Stimulated activated CD8-positive, alpha-beta memory T cell treated with anti-CD3 and anti-CD28 coated beads, Interleukin-4, amount 100 ng/mL, for 48 hours (primary cell): ENCODE measurements around the gene SLC39A3.

Experiments
- DNase-seq: peaks from one replicate; pipeline ENCODE4 v3.0.0-alpha.2; 2020

Gene SLC39A3

DNA sequence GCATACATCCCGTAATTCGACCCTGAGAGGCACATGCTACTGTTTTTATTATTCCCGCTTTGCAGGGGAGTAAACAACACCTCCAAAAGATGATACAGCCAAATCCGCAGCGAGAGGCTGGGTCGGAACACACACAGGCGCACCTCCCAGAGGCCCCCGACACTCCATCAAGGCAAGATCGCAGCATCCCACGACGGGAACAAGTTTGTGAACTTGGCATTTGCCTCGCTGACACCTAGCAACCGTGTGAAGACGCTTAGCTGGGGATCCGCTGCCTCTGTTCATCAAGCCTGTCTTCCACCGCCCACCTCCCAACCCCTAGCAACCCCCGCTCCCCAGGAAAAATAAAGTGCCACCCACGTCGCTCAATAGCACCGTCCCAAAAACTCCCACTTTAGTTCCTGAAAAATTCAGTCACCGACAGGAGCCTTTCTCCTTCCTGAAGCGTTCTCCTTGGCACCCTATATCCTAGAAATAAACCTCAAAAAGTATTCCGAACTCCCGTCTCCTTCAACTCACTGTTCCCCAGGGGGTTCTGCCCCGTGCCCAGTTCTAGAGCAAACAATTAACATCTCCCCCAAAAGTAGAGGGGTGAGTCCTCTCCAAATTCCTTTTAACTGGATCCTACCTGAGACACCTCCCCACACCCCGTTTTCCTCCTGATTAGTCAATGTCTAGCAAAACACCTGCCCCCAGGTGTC is 39.0 kb downstream of the SLC39A3 start:
- DNase-seq = no peak

DNA sequence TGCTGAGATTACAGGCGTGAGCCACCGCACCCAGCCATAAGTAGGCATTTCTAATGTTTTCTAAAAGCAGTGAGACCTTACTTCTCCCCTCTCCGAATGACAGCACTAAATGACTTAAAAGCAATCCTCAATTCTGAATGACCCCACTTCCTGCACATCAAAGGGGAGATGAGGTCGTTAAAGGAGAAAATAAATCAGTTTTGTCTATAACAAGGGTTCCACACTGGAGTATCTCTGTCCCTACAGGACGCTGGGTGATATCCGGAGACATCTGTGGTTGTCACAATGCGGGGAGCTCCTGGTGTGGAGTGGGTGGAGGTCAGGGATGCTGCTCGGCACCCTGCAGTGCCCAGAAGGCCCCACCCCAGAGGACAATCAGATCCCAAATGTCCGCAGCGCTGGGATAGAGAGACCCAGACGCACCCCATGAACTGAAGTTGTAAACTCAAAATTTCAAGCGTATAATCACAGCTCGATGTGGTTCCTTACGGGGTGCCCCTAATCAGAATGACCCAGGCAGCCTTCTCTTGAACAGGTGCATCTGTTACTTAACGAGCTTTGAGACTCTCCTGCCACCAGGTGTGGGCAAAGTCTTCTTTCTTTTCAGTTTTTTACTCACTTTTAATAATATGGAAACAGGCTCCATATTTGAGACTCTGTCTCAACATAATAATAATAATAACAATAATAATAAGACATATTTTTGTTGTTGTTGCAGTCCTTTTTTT is 40.2 kb downstream of the SLC39A3 start:
- DNase-seq = no peak

DNA sequence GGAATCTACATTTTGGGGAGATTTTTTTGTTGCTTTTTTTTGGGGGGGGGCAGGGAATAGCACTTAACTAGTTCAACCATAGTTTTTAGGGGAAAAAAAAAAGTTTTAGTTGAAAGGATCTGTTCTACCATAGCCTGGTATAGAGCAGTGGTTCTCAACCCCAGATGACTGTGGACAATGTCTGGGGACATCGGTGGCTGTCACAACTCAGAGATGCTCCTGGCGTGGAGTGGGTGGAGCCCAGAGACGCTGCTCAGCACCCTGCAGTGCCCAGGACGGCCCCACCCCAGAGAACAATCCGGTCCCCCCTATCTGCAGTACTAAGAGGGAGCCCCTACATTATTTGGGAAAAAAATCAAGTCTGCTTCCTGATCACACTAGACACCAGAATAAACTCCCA is 45.6 kb downstream of the SLC39A3 start:
- no peak for DNase-seq

DNA sequence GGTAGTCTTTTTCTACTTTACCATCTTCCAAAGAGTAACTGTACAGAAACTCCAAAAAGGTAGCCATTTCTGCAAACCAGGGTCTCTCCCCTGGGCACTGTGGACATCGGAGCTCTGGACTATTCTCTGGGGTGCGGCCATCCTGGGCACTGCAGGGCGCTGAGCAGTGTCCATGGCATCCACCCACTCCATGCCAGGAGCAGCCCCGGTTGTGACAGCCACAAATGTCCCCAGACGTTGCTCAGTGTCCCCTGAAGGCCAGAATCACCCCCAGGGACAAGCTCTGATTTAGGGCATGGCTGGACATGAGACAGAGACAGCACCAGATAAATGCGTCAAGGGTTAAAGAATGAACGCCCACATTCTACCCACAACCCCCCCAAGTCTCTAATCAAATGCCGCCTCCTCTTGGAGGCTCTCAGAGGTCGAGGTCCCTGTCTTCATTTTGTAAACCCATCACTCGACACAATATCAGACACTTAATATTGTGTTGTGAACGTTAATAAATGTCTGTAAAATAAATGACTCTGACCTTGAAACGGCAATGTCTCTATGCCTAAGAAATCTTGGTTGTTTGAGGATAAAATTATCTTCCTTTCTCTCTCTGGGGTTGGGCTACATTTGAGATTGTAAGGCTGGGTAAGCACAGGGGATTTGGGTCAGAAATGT is 46.2 kb downstream of the SLC39A3 start:
- DNase-seq = no peak

DNA sequence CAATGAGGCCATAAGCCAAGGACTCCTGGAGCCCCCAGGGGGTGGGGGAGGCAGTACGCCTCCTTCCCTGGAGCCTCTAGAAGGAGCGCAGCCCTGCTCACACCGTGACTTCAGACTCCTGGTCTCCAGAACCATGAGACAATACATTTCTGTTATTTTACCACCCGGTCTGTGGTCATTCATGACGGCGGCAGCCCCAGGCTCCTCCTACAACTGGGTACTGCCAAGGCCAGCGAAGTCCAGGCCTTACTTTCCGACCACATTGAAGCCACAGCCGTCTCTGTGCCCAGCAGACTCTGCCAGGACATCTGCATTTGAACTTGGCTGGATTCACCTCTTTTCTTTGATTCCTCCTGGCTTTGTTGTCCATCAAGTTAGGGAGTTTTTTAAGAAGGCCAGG is 47.9 kb downstream of the SLC39A3 start:
- DNase-seq = no peak

DNA sequence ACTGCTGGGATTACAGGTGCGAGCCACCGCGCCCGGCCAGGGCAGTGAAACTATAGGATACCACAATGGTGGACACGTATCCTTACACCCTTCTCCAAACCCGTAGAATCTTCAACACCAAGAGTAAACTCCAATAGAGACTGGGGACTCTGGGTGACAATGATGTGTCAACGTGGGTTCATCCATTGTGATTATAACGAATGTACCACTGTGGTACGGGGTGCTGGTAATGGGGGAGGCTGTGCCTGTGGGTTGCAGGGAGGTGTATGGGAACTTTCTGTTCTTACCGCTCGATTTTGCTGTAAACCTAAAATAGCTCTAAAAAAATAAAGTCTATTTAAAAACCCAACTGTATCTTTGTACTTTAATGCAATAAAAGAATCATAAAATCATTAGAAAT is 49.0 kb downstream of the SLC39A3 start:
- no peak for DNase-seq

DNA sequence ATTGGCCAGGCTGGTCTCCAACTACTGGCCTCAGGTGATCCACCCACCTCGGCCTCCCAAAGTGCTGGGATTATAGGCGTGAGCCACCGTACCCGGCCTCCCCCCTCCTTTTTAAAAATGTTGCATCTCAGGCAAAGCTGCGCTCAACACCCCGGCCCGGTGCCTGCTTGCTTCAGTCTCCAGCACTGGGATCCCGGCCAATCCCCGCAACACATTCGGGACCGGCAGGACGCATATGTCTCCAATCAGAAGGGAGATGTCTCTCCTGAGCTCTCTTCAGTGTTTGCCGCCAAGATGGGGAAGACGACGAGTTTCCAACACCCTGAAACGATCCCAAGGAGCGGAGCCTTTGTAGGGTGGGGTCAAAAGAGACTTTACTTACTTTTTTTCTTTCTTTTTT is 53.5 kb downstream of the SLC39A3 start:
- no peak for DNase-seq

DNA sequence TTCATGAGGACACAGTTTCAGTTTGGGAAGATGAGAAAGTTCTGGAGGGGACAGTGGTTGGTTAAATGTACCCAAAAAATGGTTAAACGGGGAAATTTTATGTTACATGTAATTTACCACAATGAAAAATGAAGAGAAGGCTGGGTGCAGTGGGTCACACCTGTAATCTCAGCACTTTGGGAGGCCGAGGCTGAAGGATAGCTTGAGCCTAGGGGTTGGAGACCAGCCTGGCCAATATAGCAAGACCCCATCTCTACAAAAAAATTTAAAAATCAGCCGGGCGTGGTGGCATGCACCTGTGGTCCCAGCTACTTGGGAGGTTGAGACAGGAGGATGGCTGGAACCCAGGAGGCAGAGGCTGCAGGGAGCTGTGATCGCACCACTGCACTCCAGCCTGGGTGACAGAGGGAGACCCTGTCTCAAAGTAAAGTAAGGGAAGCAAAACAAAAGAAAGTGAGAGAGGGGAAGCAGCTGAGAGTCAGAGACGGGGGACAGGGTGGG is 54.6 kb downstream of the SLC39A3 start:
- no peak for DNase-seq

DNA sequence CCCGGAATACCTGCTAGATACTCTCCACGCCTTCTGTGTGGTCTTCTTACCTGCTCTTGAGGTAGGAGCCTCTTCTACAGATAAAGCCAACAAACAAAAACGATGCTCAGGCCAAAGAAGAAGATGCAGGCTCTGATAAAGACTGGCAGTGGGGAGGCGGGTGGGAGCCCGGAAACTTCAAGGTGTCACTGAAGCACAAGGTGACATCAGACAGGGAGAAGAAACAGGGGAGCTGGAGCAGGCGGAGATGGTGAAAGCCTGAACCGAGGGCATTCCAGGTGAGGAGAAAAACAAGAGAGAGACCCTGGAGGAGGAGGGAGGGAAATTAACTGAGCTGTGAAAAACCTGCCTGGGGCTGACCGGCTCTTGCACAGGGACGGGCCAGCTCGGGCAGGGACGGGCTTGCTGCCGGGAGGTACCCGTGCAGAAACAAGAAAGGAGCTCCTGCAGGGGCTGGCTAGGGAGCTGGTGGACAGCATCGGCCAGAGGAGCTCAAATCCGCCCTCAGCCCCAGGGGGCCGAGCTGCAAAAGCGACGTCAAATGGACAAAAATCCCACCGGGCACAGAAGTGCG is 56.3 kb downstream of the SLC39A3 start:
- no peak for DNase-seq
